Gastrocnemius medialis (tissue), 4 donors: ENCODE results near the gene CMTM7.

Experiments
- CTCF ChIP-seq, 5 experiments: fragments of 450-650 bp in 3 of 5; fragments of 200-600 bp in 2 of 5; sonication (generic) in 2 of 5; IDR thresholded peaks in 4 of 5; conservative IDR thresholded peaks in 1 of 5; 1 replicate in 4 of 5; 2 replicates in 1 of 5; pipeline ENCODE4 v1.5.1; 2016 to 2019; ENCODE audit warnings: antibody characterized with exemption in 5 of 5, mild to moderate bottlenecking in 3 of 5, moderate library complexity in 3 of 5
- POLR2A ChIP-seq, 2 donors: fragments of 450-650 bp; IDR thresholded peaks; one replicate each; pipeline ENCODE4 v1.6.1; 2017; ENCODE audit warnings: antibody characterized with exemption in 2 of 2, mild to moderate bottlenecking in 2 of 2, moderate library complexity in 2 of 2

DNA sequence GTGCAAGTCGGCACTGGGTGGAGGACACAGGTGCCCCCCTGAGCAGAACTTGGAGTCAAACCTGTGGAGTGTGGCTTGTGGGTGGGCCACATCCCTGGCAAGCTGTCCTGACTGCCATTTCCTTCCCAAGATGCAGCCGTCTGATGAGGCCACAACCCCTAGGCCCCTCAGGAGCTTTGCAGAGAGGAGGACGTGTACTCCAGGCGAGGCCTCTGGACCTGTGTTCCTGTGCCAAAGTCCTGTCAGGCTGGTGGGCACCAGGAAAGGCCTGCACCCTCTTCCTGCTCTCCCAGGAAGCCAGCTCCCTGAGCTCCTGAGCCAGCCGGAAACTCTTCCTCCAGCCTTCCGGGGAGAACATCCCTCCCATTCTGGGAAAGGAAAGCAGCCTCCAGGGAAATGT, 62.5 kb downstream of the CMTM7 start:
- TF ChIP-seq CTCF (IDR thresholded peaks at IDR 0.05 in 4 of 5, conservative IDR thresholded peaks at IDR 0.05 in 1 of 5) (no peak), POLR2A (IDR thresholded peaks at IDR 0.05) (no peak)
